HUES6 (cell line): ENCODE measurements around the gene FCRL6.

Source experiments
- H3K27ac ChIP-seq: 2 replicates; pipeline ENCODE4 v1.7.0; 2013; ENCODE audit warnings: low read depth, mild to moderate bottlenecking, low read length, inconsistent platforms
- H3K27me3 ChIP-seq: 2 replicates; pipeline ENCODE4 v1.6.1; 2013; ENCODE audit warnings: low read length; ENCODE audit not compliant: control insufficient read depth, insufficient read depth
- H3K36me3 ChIP-seq: 2 replicates; pipeline ENCODE4 v1.6.1; 2013; ENCODE audit warnings: low read length; ENCODE audit not compliant: control insufficient read depth, insufficient read depth
- H3K4me1 ChIP-seq: 2 replicates; pipeline ENCODE4 v1.6.1; 2013; ENCODE audit warnings: low read length; ENCODE audit not compliant: control insufficient read depth, insufficient read depth
- H3K4me3 ChIP-seq: 2 replicates; pipeline ENCODE4 v1.5.1; 2013; ENCODE audit warnings: low read depth, low read length
- H3K9ac ChIP-seq: one replicate; pipeline ENCODE4 v1.6.1; 2013; ENCODE audit warnings: mild to moderate bottlenecking, low read length
- H3K9me3 ChIP-seq: 2 replicates; pipeline ENCODE4 v1.6.1; 2013; ENCODE audit warnings: low read depth, low read length; ENCODE audit not compliant: control insufficient read depth, insufficient read depth

FCRL6 gene

GRCh38 chr1:159799446-159799985 is 2.6 kb upstream of the FCRL6 start:
- Histone ChIP-seq H3K4me3 (no peak overlapping the region), H3K27ac (no peak overlapping the region), H3K36me3 (no peaks in the 10 kb centered on the region), H3K9ac (no peak overlapping the region), H3K27me3 (peaks cover 21% of the 10 kb centered on the region; the same call in 1 of the 2 replicates), H3K4me1 (no peaks in the 10 kb centered on the region), H3K9me3 (no peaks in the 10 kb centered on the region)

- no peak overlapping the region for H3K27ac ChIP-seq
- no peak overlapping the region for H3K4me3 ChIP-seq
- H3K27me3 ChIP-seq, result peaks cover 19% of the 10 kb centered on the region; the same call in 1 of the 2 replicates
- H3K9me3 ChIP-seq, result no peaks in the 10 kb centered on the region
- no peaks in the 10 kb centered on the region for H3K36me3 ChIP-seq
- no peak overlapping the region for H3K9ac ChIP-seq
- no peaks in the 10 kb centered on the region for H3K4me1 ChIP-seq
Measured at GRCh38 chr1:159800177-159800930, 1.8 kb upstream of the FCRL6 start.

DNA sequence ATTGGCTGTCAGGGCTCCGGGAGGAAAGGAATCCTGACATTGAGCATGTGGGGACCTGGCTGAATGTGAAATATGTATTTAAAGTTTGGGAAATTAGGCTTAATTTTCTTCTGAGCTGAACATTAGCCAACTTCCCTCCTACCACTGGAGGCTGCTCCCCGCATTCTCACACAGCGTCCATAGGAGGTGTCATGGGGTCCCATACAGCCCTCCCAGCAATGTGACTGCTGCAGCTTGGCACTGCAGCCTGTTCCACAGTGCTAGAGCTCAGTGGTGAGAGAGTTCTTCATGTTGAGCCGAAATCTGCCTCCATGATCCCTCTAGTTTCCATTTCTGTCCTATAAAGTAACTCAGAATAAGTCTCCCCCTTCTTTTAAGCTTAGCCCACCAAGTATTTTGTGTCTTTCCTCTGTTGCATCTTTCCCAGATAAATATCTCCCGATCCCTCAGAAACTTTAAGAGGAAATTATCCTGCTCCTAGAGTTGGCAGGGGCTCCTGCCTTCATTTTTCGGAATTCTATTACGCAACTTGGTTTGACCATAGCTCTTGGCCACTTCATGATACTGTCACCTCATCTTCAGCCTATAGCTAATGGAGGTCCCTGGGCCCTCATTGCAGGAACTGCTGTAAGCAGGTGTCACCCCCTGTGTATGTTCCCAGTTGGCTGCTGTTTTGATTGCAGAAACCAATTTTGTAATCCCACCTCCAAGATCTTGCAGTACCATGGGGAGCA is 2.0 kb downstream of the FCRL6 start:
- H3K9me3 ChIP-seq, result no peaks in the 10 kb centered on the region
- H3K4me3 ChIP-seq, result no peak overlapping the region
- no peak overlapping the region for H3K27ac ChIP-seq
- no peaks in the 10 kb centered on the region for H3K4me1 ChIP-seq
- peaks cover 6% of the 10 kb centered on the region; the same call in 1 of the 2 replicates for H3K27me3 ChIP-seq
- no peaks in the 10 kb centered on the region for H3K36me3 ChIP-seq
- no peak overlapping the region for H3K9ac ChIP-seq

- Histone ChIP-seq H3K4me1 (no peaks in the 10 kb centered on the region), H3K4me3 (no peak overlapping the region), H3K27me3 (peaks cover 6% of the 10 kb centered on the region; the same call in 1 of the 2 replicates), H3K27ac (no peak overlapping the region), H3K9ac (no peak overlapping the region), H3K9me3 (no peaks in the 10 kb centered on the region), H3K36me3 (no peaks in the 10 kb centered on the region)
Measured at GRCh38 chr1:159804924-159805323, 2.8 kb downstream of the FCRL6 start.

- Histone ChIP-seq H3K27me3 (peaks cover 16% of the 10 kb centered on the region; the same call in 1 of the 2 replicates), H3K9me3 (no peaks in the 10 kb centered on the region), H3K4me1 (no peaks in the 10 kb centered on the region), H3K9ac (no peak overlapping the region), H3K4me3 (no peak overlapping the region), H3K36me3 (no peaks in the 10 kb centered on the region), H3K27ac (no peak overlapping the region)
Measured at GRCh38 chr1:159815926-159816325, 13.8 kb downstream of the FCRL6 start.

GRCh38 chr1:159817276-159818041 is 15.3 kb downstream of the FCRL6 start:
- Histone ChIP-seq H3K4me1 (no peaks in the 10 kb centered on the region), H3K9ac (no peak overlapping the region), H3K4me3 (no peak overlapping the region), H3K9me3 (no peaks in the 10 kb centered on the region), H3K27ac (no peak overlapping the region), H3K36me3 (no peaks in the 10 kb centered on the region), H3K27me3 (peaks cover 21% of the 10 kb centered on the region)

DNA sequence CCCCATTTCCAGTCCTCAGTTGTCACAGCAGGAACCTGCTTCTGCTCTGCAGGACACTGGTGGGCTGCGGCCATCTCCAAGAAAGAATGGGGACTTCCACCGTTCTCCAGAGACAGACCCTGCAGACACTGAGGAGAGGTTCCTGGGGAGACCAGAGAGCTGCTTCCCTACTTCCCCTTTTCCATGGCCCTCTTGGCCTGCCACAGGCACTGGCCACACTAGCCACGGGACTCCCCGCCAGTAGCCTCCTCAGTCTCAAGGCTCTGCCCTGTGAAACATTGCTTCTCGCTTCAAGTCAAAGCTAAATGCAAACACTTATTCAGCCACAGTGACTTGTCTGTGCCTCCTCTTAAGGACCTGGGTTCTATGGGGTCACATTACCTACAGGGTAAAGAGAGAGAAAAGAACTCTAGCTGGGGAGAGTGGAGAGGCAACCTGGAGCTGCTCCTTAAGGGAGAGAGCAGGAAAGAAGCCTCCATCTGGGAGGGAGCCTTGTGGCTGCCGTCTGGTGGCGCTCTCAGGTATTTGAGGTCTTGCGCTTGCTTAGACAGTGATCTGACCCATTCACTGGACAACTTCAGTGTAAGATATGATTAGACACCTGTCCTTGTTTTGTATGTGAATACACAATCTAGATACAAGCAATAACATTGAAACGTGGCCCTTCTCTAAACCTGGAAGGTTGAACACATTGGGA is 19.2 kb downstream of the FCRL6 start:
- no peak overlapping the region for H3K27ac ChIP-seq
- H3K4me3 ChIP-seq, result no peak overlapping the region
- no peaks in the 10 kb centered on the region for H3K9me3 ChIP-seq
- no peaks in the 10 kb centered on the region for H3K36me3 ChIP-seq
- no peak overlapping the region for H3K9ac ChIP-seq
- H3K27me3 ChIP-seq, result peaks cover 33% of the 10 kb centered on the region
- H3K4me1 ChIP-seq, result peaks cover 11% of the 10 kb centered on the region

DNA sequence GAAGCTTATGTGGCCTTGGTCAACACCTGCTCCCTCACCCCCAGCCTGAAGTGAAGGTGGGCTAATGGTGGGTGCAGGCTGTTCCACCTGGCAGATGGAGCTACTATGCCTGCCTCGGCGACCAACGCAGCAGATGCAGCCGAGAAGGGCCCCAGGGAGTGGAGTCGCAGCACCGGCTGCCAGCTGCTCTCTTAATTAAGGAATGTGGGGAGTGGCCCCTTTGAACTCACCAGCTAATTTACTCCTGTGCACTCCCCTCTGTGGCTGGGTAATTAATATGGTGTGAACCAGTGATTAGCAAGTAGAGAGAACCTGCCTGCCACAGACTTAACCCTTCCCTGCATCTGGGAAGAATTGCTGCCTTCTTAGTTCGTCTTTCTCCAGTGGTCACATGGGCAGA is 21.2 kb downstream of the FCRL6 start:
- H3K9ac ChIP-seq, result no peak overlapping the region
- H3K9me3 ChIP-seq, result no peaks in the 10 kb centered on the region
- H3K4me1 ChIP-seq, result peaks cover 11% of the 10 kb centered on the region
- H3K27ac ChIP-seq, result no peak overlapping the region
- H3K4me3 ChIP-seq, result no peak overlapping the region
- H3K36me3 ChIP-seq, result no peaks in the 10 kb centered on the region
- H3K27me3 ChIP-seq, result peaks cover 36% of the 10 kb centered on the region

- Histone ChIP-seq H3K4me1 (peaks cover 15% of the 10 kb centered on the region), H3K27me3 (peaks cover 36% of the 10 kb centered on the region), H3K9me3 (no peaks in the 10 kb centered on the region), H3K4me3 (no peak overlapping the region), H3K9ac (no peak overlapping the region), H3K27ac (no peak overlapping the region), H3K36me3 (no peaks in the 10 kb centered on the region)
Measured at GRCh38 chr1:159825564-159825963, 23.4 kb downstream of the FCRL6 start.

DNA sequence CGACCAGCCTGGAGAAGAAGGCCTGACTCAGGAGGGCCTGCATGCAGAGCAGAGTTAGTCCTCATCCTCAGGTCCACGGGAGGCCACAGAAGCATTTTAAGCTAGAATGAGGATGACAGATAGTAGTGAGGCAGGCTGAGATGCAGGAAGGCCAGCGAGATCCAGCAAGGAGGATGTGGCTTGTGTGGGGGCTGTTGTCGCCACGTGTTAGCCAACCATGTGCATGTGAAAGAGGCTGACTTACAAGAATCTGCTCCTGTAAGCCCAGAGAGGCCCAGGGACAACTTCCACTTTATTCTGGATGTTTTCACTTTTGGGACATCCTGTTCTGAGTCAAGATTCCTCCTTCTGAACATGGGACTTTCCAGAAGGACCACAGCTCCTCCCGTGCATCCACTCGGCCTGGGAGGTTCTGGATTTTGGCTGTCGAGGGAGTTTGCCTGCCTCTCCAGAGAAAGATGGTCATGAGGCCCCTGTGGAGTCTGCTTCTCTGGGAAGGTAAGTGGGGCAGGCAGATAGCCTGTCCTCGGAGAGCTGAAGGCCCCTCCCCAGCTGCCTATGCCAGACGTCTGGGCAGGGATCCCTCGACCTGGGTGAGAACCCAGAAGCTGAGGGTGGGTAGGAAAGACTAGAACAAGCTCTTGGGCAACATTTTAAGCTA is 24.4 kb downstream of the FCRL6 start, which contains the start of gene SLAMF8:
SLAMF8 (plus strand) TSS at position 433 of the 661 bp plus-strand sequence; CDS start at position 459, 26 bp downstream.
- Histone ChIP-seq H3K9ac (no peak within 1 kb of the TSS), H3K27me3 (peaks cover 31% of the 10 kb centered on the region), H3K4me3 (no peak within 1 kb of the TSS), H3K36me3 (no peaks in the 10 kb centered on the region), H3K27ac (no peak within 1 kb of the TSS), H3K4me1 (peaks cover 15% of the 10 kb centered on the region), H3K9me3 (no peaks in the 10 kb centered on the region)
